HL-60/S4 treated with retinoic acid at 250 ng/mL for 4 days and 3 days (cell line): ENCODE data around the gene NUDT6.
"Not testable (repeated sequence)": the region's sequence is repeated elsewhere in the genome, so short reads cannot be mapped to it uniquely, and the experiment has no call there.

ENCODE experiments used
- in situ Hi-C: fragments of 300-500 bp; cut with MboI; formaldehyde crosslinking; loops from 2 replicates; pipeline ENCODE4 v1.7.0; 2022; ENCODE audit warnings: low sequenced_read_pairs

Gene NUDT6

DNA sequence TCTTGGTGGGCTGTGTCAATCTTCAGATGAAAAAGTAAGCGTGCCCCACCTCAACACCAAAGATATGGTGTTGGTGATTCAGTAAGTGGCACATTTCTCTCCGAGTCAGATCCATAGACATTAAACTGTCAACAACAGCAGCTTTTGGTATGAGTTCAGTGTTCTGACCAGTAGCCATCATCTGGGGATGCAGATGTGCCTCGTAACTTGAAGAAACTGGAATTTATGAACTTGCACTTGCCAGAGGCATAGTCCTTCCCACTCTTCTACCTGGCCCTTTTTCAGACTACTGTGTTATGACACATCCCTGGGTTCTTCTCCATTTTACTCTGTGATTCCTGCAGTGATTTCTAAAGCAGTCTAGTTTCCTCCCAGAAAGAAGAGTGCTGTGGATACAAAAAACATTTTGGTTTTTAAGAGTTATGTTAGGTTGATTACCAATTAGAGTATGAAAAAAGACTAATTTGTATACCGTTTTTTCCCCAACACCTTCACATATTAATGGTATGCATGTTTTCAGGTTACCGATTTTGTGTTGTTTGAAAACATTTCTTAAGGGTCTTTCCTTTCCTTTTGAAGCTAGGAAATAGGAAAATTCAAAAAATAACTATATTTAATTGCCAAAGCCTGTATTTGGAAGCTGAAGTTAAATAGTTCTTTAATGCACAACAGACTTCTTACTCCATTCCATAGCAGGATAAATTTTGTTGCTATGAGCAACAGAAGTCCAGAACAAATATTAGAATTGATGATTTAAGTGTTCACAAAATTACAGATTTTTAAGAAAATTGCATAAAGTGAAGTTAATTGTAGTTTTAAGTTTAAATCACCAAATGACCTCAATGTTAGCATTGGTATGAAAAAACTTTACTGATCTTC is 39.3 kb downstream of the NUDT6 start:
- in situ Hi-C loops = no loop called here

DNA sequence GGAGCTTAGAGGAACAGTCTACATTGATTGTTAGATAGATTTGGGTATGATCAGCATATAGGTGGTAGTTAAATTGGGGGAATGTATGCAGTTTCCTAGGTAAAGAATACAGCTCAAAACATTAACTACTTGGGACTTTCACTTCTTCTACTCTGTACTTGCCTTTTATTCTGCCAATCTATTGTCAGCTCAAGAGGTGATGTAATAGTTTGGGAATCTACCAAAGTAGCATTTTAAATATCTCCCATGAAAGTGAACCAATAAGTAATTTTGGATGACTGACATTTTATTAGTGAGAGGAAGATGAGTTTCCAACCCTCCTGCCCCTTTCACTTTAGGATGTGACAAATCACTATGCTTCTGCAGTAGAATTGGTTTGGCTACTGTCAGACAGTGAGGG is 43.4 kb downstream of the NUDT6 start:
- in situ Hi-C loops = no loop called here

DNA sequence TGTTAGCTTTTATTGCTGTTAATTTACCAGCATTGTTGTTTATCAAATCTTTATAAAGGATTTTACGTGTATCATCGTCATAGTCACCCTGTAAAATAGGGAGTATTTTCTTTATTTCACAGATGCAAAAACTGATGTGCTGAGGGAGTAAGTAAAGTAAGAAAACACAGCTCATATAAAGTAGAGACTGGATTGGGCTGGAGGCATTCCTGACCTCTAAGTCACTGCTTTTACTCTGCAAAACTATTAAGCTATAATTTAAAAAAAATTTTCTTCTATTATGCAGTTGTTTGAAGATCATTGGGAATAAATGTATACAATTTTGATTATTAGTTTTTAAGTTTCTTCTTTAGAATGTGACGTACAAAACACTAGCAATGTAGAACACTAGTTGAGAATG is 45.9 kb downstream of the NUDT6 start:
- in situ Hi-C loops = no loop called here

DNA sequence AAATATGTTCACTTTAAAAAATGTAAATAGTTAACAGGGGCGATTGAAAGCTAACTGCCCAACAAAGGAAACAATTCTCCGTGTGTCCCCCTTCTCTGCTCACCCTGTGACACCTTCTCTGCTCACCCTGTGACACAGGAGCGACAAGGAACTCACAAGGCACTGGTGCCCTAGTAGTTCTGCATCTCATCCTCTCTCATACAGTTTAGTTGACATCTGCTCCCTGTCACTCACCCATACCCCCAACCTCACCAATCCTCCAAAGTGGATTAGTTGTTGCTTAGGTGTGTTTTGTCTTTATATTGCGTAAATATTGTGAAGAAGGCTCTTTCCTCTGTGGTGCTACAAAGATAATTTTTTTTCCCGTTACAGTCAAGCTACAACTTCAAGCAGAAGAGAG is 46.4 kb downstream of the NUDT6 start:
- in situ Hi-C loops = no loop called here

DNA sequence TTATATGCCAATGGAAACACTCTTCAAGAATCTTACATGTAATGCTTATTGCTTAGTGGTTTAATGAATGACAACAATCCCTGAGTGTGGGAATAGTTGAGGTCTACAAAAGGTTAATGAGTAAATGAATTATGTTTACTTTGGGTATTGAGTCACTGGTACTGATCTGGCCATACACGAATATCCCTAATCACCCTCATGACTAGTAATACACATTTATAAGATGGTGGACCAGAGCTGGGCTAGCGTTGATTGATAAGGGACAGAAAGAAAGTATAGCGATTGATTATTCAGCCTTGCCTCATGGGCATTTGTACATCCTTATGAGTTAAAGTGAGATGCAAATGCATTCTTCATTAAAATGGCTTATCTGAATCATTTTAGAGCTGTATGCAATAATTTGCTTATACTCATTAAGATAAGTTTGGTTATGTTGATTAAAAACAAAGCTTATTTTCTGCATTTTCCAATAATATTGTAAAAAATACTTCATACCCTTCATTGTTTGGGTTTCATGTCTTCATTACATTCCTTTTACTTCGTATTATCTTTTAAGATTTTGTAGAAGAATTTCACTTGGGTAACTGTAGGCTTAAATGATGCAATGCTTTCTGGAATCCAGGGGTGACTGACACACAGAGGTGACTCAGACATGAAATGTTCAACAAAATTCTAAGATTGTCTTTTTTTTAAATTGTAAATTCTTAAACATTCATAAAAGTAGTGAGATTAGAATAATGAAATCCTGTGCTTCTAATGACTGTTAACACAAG is 48.4 kb downstream of the NUDT6 start:
- in situ Hi-C loops = no loop called here

DNA sequence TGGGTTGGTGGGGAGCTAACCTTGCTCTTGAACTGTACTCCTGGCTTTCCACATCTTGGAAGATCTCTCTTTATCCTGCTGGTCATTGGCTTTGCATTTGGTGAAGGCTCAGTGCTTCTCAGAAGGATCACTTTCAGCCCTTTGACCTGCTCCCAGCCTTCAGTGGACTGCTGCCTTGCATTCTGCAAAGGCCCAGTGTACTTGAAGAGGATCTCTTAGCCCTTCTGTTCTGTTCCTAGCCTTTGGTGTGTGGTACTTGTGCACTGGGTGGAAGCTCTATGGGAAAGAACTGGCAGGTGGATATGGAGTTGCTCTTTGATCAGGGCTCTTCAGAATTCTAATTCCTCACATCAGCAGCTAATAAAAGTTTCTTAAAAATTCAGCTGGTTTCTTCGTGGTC is 49.3 kb downstream of the NUDT6 start:
- in situ Hi-C loops = no loop called here

DNA sequence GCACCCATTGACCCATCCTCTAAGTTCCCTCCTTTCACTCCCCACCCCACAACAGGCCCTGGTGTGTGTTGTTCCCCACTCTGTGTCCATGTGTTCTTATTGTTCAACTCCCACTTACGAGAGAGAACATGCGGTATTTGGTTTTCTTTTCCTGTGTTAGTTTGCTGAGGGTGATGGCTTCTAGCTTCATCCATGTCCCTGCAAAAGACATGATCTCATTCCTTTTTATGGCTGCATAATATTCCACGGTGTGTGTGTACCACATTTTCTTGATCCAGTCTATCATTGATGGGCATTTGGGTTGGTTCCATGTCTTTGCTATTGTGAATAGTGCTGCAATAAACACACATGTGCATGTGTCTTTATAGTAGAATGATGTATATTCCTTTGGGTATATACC is 54.2 kb downstream of the NUDT6 start:
- in situ Hi-C loops = not testable (repeated sequence)

DNA sequence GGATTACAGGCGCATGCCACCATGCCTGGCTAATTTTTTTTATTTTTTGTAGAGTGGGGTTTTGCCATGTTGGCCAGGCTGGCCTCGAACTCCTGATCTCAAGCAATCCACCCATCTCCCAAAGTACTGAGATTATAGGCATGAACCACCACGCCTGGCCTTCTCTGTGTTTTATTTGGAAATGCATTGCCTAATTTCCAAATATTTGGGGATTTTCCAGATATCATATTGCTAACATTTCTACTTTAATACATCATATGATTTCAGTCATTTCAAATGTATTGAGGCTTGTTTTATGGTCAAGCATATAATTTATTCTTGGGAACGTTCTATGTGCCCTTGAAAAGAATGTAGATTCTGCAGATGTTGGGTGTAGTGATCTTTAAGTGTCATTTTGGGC is 57.0 kb downstream of the NUDT6 start:
- in situ Hi-C loops = no loop called here

DNA sequence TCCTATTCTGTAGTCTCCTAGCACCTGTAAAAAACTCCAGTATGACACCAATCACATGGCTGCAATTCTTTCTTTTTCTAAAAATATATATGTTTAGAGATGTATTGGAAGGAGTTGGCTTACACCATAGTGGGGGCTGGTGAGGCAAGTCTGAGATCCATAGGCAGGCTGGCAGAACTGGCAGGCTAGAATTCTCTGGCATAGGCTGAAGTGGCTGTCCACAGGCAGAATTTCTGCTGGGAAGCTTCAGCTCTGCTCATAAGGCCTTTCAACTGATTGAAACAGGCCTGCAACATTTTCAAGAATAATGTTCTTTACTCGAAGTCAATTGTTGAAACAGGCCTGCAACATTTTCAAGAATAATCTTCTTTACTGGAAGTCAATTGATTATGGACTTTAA is 58.8 kb downstream of the NUDT6 start:
- in situ Hi-C loops = no loop called here

DNA sequence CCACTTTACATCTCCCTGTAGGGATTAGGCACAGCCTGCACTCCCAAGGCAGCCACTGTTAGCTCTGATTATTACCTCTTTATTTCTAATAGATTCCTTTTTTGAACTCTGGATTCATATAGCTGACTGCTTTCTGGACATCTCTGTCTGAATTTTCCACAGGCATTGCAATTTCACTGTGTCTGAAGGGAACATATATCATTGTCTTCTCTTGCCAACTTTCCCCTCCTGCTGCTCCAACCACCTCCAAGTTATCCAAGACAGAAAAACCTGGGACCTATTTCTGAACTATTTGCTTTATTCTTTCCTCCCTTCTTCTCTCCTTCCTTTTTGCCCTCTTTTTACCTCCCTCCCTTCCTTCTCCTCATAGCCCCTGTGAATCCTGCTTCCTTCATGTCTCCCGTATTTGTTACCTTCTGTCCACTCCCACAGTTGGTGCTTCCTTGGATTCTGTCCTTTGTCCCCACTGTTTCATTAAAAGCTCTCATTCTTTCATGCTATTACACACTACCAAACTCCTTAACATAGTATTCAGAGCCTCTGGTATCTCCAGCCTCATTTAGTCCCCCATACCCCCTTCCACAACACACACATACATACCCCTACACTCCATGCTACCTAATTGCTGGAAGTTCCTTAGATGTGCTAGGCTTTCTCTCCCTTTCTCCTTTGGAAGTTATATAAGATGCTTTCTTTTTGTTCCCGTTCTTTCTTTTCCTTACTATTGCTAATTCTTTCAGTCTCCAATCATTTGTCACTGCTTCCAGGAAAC is 61.0 kb downstream of the NUDT6 start:
- in situ Hi-C loops = no loop called here

DNA sequence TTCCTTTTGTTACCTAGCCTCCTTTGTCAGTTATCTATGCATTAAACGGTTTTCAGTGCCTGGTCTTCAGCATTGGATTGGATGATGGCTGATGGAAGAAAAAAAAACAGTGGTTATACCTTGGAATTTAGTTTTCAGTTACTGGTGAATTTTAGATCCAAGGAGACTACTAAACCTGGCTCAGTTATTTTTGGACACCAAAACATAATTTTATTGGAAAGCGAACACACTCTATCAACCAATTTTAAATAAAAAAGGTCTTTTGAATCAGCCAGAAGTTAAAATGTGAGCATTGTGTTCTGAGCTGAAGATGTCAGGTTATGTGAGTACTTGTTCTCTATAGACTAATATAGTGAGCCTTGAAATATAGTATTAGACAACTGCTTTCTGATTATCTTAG is 63.7 kb downstream of the NUDT6 start:
- in situ Hi-C loops = no loop called here

DNA sequence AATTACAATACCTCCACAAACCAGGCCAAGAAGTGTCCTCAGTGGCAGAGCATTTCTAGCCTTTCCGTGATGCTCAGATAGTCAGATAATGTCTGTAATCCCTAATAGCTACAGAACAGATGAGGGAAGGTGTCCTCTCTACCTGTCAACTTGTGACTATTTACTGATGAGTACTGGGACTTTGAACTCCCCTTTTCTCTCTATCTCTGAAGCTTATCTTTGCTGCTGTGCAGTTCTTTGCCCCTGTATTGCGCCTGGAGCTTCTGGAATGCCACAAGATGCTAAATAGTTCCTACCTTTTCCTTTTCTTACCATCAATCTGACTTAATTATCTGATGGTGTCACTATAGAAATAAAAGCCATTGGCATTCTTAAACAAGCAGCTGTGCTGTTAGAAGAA is 65.2 kb downstream of the NUDT6 start:
- in situ Hi-C loops = no loop called here

DNA sequence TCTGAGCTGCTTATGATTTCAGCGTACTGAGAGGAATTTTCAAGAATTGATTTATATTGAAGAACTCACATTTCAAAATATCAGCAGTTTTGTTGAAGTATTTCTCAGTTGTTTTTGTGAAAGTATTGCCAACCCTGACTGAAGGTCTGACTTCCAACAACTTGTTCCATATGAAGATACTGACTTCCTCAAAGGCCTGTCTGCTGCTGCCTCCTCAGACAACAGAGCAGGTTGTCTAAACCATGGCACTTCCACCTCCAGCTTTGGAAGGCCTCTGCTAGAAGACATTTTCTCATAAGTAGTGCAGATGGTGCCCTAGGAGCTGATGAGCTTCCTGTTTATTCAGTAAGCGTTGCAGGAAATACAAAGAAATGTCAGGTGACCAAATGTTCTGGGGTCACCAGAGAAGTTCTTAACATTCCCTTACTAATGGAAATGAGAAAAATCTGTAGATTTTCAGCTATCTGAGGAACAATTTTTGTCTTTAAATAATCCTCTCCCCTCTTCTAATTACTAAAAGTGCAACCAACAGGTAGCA is 67.0 kb downstream of the NUDT6 start:
- in situ Hi-C loops = no loop called here

DNA sequence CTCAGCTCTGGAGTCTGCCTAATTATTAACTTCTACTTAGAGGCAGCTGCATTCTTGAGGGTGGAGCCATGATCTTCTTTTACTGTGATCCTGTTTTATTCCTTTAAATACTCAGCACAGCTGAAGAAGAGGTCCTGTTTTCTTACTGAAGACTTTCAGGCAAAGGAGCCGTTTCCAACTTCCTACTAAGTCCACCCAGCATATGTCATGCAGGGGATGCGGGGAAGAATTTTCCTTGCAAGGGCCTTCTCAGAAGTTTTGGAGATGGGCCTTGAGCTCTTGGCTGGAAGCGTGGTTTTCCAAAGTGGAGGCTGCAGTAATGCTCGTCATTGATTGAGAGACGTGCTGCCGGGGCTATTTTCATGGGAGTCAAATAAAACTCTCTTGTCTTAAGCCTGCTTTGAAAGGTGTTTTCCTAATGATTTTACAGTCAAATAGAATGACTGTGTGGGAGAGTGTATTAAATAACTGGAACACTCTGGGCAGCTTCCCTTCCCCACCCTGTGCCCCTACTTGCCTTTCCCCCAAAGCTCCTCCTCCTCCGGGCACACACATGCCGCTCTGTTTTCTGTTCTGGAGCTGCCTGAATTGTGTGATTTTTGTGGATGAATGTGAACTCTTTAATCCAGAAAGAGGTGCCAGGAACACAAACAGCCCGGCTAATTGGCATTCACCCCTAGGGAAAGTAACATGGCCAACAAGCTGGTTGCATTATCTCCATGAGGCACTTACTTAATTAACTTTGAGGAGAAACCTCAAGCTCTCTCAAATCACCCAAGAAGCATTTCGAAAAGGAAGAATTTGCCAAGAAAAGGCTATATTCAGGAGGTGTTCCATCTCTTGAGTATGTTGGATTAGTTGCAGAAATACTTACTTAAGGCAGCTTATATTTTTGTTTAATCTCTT is 67.7 kb downstream of the NUDT6 start:
- in situ Hi-C loops = no loop called here

DNA sequence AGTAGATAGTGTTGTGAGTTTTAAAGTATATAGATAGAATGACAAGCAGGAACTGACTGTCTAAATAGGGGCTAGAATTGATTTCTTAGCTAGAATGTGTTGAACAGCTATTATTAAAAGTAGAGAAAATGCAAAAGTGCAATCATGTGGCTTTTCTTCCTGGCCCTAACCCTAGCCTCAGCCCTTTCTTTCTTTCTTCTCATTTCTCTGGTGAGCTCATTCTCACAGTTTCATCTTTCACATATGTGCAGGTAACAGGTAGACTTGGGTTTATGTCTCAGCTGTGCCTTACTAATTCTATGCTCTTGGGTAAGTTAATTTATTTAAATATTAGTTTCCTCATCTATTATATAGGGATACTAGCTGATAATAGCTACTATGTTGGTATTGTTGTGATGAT is 70.8 kb downstream of the NUDT6 start:
- in situ Hi-C loops = no loop called here

DNA sequence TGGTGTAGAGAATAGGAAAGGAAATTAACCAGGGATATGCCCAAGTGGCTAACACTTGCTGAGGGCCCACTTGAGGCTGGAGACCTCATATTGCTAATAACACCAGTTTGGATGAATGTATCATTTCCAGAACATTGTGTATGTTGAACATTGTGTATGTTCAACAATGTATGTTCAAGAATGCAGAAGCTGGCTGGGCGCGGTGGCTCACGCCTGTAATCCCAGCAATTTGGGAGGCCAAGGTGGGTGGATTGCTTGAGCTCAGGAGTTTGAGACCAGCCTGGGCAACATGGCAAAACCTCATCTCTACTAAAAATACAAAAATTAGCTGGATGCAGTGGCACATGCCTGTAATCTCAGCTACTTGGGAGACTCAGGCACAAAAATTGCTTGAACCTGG is 72.6 kb downstream of the NUDT6 start:
- in situ Hi-C loops = not testable (repeated sequence)

DNA sequence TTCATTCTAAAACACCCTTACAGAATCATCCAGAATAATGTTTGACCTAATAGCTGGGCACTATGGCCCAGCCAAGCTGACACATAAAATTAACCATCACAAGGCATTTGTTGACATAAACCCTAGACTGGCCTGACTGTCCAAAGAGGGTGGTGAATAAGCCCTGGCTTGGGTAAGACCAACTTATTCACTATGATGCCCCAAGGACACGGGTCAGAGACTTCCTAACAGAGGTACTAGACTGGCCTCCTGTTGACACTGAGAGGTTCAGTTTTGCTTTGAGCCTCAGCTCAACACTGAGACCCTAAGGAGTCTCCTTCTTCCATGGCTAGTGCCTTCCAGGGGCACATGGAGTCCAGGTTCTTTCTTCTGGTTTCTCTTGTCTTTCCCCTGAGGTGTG is 74.5 kb downstream of the NUDT6 start:
- in situ Hi-C loops = no loop called here

DNA sequence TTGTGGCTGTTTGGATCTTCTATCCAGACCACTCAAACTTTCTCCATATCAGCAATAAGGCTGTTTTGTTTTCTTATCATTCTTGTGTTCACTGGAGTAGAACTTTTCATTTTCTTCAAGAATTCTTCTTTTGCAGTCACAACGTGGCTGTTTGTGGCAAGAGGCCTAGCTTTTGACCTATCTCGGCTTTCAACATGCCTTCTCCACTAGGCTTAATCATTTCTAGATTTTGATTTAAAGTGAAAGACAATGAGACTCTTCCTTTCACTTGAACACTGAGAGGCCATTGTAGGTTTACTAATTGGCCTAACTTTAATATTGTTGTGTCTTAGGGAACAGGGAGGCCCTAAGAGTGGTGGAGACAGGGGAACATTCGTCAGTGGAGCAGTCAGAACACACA is 76.6 kb downstream of the NUDT6 start:
- in situ Hi-C loops = no loop called here

DNA sequence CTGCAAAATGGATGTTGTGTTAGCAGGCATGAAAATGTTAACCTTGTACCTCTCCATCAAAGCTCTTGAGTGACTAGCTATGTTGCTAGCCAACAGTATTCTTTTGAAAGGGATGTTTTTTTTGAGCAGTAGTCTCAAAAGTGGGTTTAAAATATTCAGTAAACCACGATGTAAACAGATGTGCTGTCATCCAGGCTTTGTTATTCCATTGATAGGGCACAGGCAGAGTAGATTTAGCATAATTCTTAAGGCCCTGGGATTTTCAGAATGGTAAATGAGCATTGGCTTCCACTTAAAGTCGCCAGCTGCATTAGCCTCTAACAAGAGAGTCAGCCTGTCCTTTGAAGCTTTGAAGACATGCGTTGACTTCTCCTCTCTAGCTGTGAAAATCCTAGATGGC is 77.3 kb downstream of the NUDT6 start:
- in situ Hi-C loops = no loop called here

DNA sequence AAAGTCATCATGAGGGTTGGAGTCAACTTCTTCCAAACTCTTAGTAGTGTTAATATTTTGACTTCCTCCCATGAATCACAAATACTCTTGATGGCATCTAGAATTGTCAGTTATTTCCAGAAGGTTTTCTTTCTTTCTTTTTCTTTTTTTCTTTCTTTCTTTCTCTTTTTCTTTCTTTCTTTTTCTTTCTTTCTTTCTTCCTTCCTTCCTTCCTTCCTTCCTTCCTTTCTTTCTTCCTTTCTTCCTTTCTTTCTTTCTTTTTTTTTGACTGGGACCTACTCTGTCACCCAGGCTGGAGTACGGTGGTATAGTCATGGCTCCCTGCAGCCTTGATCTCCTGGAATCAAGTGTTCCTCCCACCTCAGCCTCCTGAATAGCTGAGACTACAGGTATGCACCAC is 78.0 kb downstream of the NUDT6 start:
- in situ Hi-C loops = not testable (repeated sequence)
